T-helper 17 cell (primary cell): ENCODE results near the gene SELENOH. TPM values are rescaled to one million over a fixed set of nuclear protein-coding genes. Genes with fewer than 3 reads are reported as not detected.

ENCODE experiments used
- total RNA-seq, 4 donors: library from RNA in 2 of 4; stranded (reverse) in 2 of 4; gene quantifications; one replicate each; pipeline ENCODE4 v1.2.3 and lab custom pipeline; 2022 to 2026

The SELENOH gene
- total RNA-seq, 2 donors from 2014 or later: 70.0 to 72.6 TPM

Other genes starting within 250 kb of the SELENOH start
- 1 to 10 TPM; 7.8 to 8.0 TPM for gene SLC43A1, start 225.8 kb upstream of the SELENOH start, total RNA-seq
- 10 to 100 TPM; 17.0 to 19.1 TPM for gene TIMM10, start 210.7 kb upstream of the SELENOH start, total RNA-seq
- not detected for gene SMTNL1, start 203.9 kb upstream of the SELENOH start, total RNA-seq
- 10 to 100 TPM; 58.9 to 64.1 TPM for gene UBE2L6, start 173.8 kb upstream of the SELENOH start, total RNA-seq
- under 1 TPM in 1 of 2 donors, not detected in 1; 0.57 TPM for gene SERPING1, start 143.8 kb upstream of the SELENOH start, total RNA-seq
- 1 to 10 TPM; 1.2 to 1.8 TPM for gene YPEL4, start 91.6 kb upstream of the SELENOH start, total RNA-seq
- gene CLP1, start 83.7 kb upstream of the SELENOH start, total RNA-seq: 10 to 100 TPM; 11.7 to 22.7 TPM
- gene ZDHHC5, start 73.4 kb upstream of the SELENOH start, total RNA-seq: 10 to 100 TPM; 51.9 to 55.6 TPM
- 10 to 100 TPM; 16.6 to 18.1 TPM for gene MED19, start 29.3 kb upstream of the SELENOH start, total RNA-seq
- 10 to 100 TPM; 38.3 to 44.0 TPM for gene TMX2, start 28.9 kb upstream of the SELENOH start, total RNA-seq
- not detected for gene BTBD18, start 10.3 kb downstream of the SELENOH start, total RNA-seq
- gene CTNND1, start 20.3 kb downstream of the SELENOH start, total RNA-seq: 10 to 100 TPM in 1 of 2 donors, 1 to 10 TPM in 1; 9.9 to 14.1 TPM